HepG2 (cell line): ENCODE results near the gene U2AF2. TPM values are rescaled to one million over a fixed set of nuclear protein-coding genes. Genes with fewer than 3 reads are reported as not detected.
A peak's percentile ranks its signal among the peaks of the same experiment; 100 is the strongest.

Source experiments
- ETV6 ChIP-seq: sonication (generic); formaldehyde crosslinking; conservative IDR thresholded peaks from 2 replicates; pipeline ENCODE4 v1.4.0; 2020; ENCODE audit warnings: missing genetic modification reagents
- GMEB2 ChIP-seq: IDR thresholded peaks from 2 replicates; pipeline ENCODE4 v1.6.1; 2016; ENCODE audit warnings: missing biosample characterization, missing genetic modification reagents, low read depth
- HOXA3 ChIP-seq: sonication (generic); formaldehyde crosslinking; IDR thresholded peaks from 2 replicates; pipeline ENCODE4 v1.5.0; 2020; ENCODE audit warnings: missing genetic modification reagents
- MAFK ChIP-seq, 2 experiments: IDR thresholded peaks in 1 of 2; conservative IDR thresholded peaks in 1 of 2; 2 replicates each; pipeline ENCODE4 v1.6.1; 2011; ENCODE audit warnings: improper control_type of control experiment in 2 of 2, low read length in 2 of 2
- MYPOP ChIP-seq: sonication (generic); formaldehyde crosslinking; IDR thresholded peaks from 2 replicates; pipeline ENCODE4 v1.8.1; 2023; ENCODE audit warnings: mild to moderate bottlenecking, moderate library complexity, missing genetic modification reagents
- NFAT5 ChIP-seq: sonication (generic); formaldehyde crosslinking; IDR thresholded peaks from 2 replicates; pipeline ENCODE4 v1.4.0; 2020; ENCODE audit warnings: missing genetic modification reagents
- NFE2L2 ChIP-seq: fragments of 150-350 bp; IDR thresholded peaks from 2 replicates; pipeline ENCODE4 v1.6.1; 2014; ENCODE audit warnings: low read length
- ZBTB1 ChIP-seq: sonication (generic); formaldehyde crosslinking; IDR thresholded peaks from 2 replicates; pipeline ENCODE4 v1.4.0; 2020; ENCODE audit warnings: missing genetic modification reagents, borderline replicate concordance
- ZBTB42 ChIP-seq: sonication (generic); formaldehyde crosslinking; IDR thresholded peaks from 2 replicates; pipeline ENCODE4 v1.5.0; 2020; ENCODE audit warnings: mild to moderate bottlenecking, missing genetic modification reagents
- ZBTB7A ChIP-seq: sonication (generic); formaldehyde crosslinking; IDR thresholded peaks from 2 replicates; pipeline ENCODE4 v1.8.0; 2022; ENCODE audit warnings: mild to moderate bottlenecking, missing genetic modification reagents
- ZNF138 ChIP-seq: sonication (generic); formaldehyde crosslinking; IDR thresholded peaks from 2 replicates; pipeline ENCODE4 v1.5.0; 2020; ENCODE audit warnings: mild to moderate bottlenecking, low read depth, missing genetic modification reagents
- ZNF317 ChIP-seq: sonication (generic); formaldehyde crosslinking; IDR thresholded peaks from 2 replicates; pipeline ENCODE4 v1.5.0; 2020; ENCODE audit warnings: mild to moderate bottlenecking, missing genetic modification reagents
- ZNF333 ChIP-seq: sonication (generic); formaldehyde crosslinking; IDR thresholded peaks from 2 replicates; pipeline ENCODE4 v1.4.0; 2020; ENCODE audit warnings: mild to moderate bottlenecking, missing genetic modification reagents, borderline replicate concordance
- ZNF496 ChIP-seq: sonication (generic); formaldehyde crosslinking; IDR thresholded peaks from 2 replicates; pipeline ENCODE4 v1.8.1; 2023; ENCODE audit warnings: mild to moderate bottlenecking, moderate library complexity, missing genetic modification reagents; ENCODE audit not compliant: insufficient replicate concordance
- ZNF543 ChIP-seq: sonication (generic); formaldehyde crosslinking; IDR thresholded peaks from 2 replicates; pipeline ENCODE4 v1.4.0; 2020; ENCODE audit warnings: mild to moderate bottlenecking, missing genetic modification reagents
- ZNF576 ChIP-seq: sonication (generic); formaldehyde crosslinking; IDR thresholded peaks from 2 replicates; pipeline ENCODE4 v1.4.0; 2020; ENCODE audit warnings: mild to moderate bottlenecking, missing genetic modification reagents
- ZNF704 ChIP-seq: sonication (generic); formaldehyde crosslinking; IDR thresholded peaks from 2 replicates; pipeline ENCODE4 v1.8.1; 2023; ENCODE audit warnings: mild to moderate bottlenecking, inconsistent platforms, moderate library complexity, missing genetic modification reagents, borderline replicate concordance
- ZNF737 ChIP-seq: sonication (generic); formaldehyde crosslinking; IDR thresholded peaks from 2 replicates; pipeline ENCODE4 v1.5.0; 2020; ENCODE audit warnings: missing genetic modification reagents, mild to moderate bottlenecking, borderline replicate concordance
- polyA plus RNA-seq, 8 experiments: library from polyadenylated mRNA; depleted of rRNA in 3 of 8; stranded (reverse) in 7 of 8; unstranded in 1 of 8; fragments of >200 nt; fragmentation: Illumina TruSeq in 4 of 8; extraction: Trizol in 4 of 8; gene quantifications; 2 replicates each; pipeline versions ENCODE4 v1.2.1 to v1.2.3, GENCODE V29; 2011 to 2016; ENCODE audit warnings: low read depth in 4 of 8, missing spikeins in 1 of 8, mixed read lengths in 1 of 8; ENCODE audit not compliant: insufficient read depth in 1 of 8
- total RNA-seq, 5 experiments: library from RNA; depleted of rRNA; stranded (reverse); fragments of >200 nt; fragmentation: Illumina TruSeq; extraction: Trizol; gene quantifications; 2 replicates each; pipeline ENCODE4 v1.2.3, GENCODE V29; 2016; ENCODE audit warnings: low read depth in 1 of 5

U2AF2 gene
- total and polyA plus RNA-seq, 2 of the 13 experiments (the other 11 are each of a cell fraction or from before 2014, with no cell fraction given), result 84.3 to 124 TPM

GRCh38 chr19:55674841-55675660, 20.2 kb downstream of the U2AF2 start, which contains the start of gene EPN1 (continued):
- no peak for TF ChIP-seq ZNF704 (CRISPR knock-in tag)
- TF ChIP-seq ZNF317 (CRISPR knock-in tag), result no peak
- no peak for TF ChIP-seq MYPOP (CRISPR knock-in tag)
- 0 out of 2 replicates have a peak, but pooled peaks have one; percentile 19 for TF ChIP-seq NFAT5 (CRISPR knock-in tag)
- TF ChIP-seq ZNF576, result no peak
- no peak for TF ChIP-seq NFE2L2
- no peak for TF ChIP-seq GMEB2 (CRISPR knock-in tag)
- TF ChIP-seq ZBTB42 (CRISPR knock-in tag), result no peak
- TF ChIP-seq ZNF737 (CRISPR knock-in tag), result no peak
- TF ChIP-seq ZNF138 (CRISPR knock-in tag), result peak; percentile 63; the same call in 1 of the 2 replicates
- TF ChIP-seq ZBTB1 (CRISPR knock-in tag), result no peak
- no peak for TF ChIP-seq MAFK (conservative IDR thresholded peaks at IDR 0.05 in 1 of 2, IDR thresholded peaks at IDR 0.05 in 1 of 2; ENCODE audit: low read length in 2 of 2)
- TF ChIP-seq ZNF333 (CRISPR knock-in tag), result no peak
- TF ChIP-seq ZNF496 (CRISPR knock-in tag), result no peak
- TF ChIP-seq ZNF543 (CRISPR knock-in tag), result no peak
- peak; percentile 76 for TF ChIP-seq ETV6 (CRISPR knock-in tag)
- TF ChIP-seq ZBTB7A (CRISPR knock-in tag), result no peak
- TF ChIP-seq HOXA3 (CRISPR knock-in tag), result peak; percentile 97
